Left lung (tissue), 10 donors: Measurements from ENCODE around the gene TPK1. TPM values are rescaled to one million over a fixed set of nuclear protein-coding genes. Genes with fewer than 3 reads are reported as not detected.

Experiments used
- ATAC-seq: fragments of 200-7000 bp; cut with Tn5 transposase; one replicate; pipeline ENCODE4 v1.9.1; 2020; ENCODE audit warnings: moderate library complexity
- DNase-seq, 4 donors: peaks; one replicate each; pipeline ENCODE4 v3.0.0-alpha.2; 2013 to 2020
- H3K27ac ChIP-seq, 2 donors: fragments of 200-600 bp; sonication (generic) in 1 of 2; one replicate each; pipeline versions ENCODE4 v1.5.0 to v1.8.0; 2020 to 2021
- H3K27me3 ChIP-seq, 2 donors: fragments of 200-600 bp; sonication (generic) in 1 of 2; one replicate each; pipeline versions ENCODE4 v1.5.0 to v1.8.0; 2020 to 2021
- H3K36me3 ChIP-seq, 2 donors: fragments of 200-600 bp; sonication (generic) in 1 of 2; one replicate each; pipeline versions ENCODE4 v1.5.0 to v1.8.0; 2020 to 2021
- H3K4me1 ChIP-seq, 2 donors: fragments of 200-600 bp; one replicate each; pipeline ENCODE4 v1.8.0; 2021
- H3K4me3 ChIP-seq, 2 donors: fragments of 200-600 bp; sonication (generic) in 1 of 2; one replicate each; pipeline versions ENCODE4 v1.5.0 to v1.8.0; 2020 to 2021; ENCODE audit warnings: mild to moderate bottlenecking in 1 of 2
- H3K9me3 ChIP-seq, 2 donors: fragments of 200-600 bp; sonication (generic) in 1 of 2; one replicate each; pipeline versions ENCODE4 v1.5.0 to v1.8.0; 2020 to 2021
- intact Hi-C, 2 donors: fragments of 100-400 bp; cut with DNase I; formaldehyde crosslinking; loops; one replicate each; pipeline versions ENCODE4 v1.11.2 to v1.14.2; 2022
- polyA plus RNA-seq, 6 donors: library from polyadenylated mRNA; unstranded; fragments of 120-200 nt; gene quantifications; one replicate each; pipeline ENCODE4 v1.2.1, GENCODE V29; 2013; ENCODE audit not compliant: insufficient read length in 6 of 6
- total RNA-seq, 2 donors: library from RNA; stranded (reverse); fragmentation: NEBNext Ultra II Directional; extraction: Animal tissue kit (Norgen Biotek cat#: 25700); gene quantifications; one replicate each; pipeline ENCODE4 v1.2.1, GENCODE V29; 2021
- TF ChIP-seq, protein P1 (sequence below), 2 donors: fragments of 200-600 bp; sonication (generic) in 1 of 2; IDR thresholded peaks; one replicate each; pipeline versions ENCODE4 v1.5.0 to v1.8.0; 2021; ENCODE audit warnings: antibody characterized with exemption in 2 of 2
- donor health status: DM: no; HTN: yes; CAD: no.
- donor health status: DM: no; HTN: no; CAD: no.

TPK1 gene
- total and polyA plus RNA-seq, 8 donors, result 4.1 to 15.5 (median 4.8) TPM

DNA sequence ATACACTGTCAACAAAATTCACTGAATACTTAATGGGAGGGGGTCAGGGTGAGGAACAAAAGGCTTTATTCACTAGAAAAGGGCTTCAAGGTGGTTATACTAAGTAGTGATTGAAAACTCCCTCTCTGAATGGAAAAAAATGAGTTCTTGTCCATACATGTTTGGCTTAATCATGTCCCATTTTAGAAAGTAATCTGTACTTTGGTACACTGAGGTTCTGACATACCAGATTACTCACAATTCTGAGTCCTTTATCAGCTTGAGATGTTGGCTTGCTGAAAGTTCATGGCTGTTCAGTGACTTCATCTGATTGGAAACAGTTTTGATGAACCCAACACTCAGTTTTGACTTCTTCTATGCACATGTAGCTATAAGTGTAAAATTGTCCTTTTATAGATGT, 419.5 kb downstream of the TPK1 start:
- Histone ChIP-seq H3K36me3 (no peaks in the 10 kb centered on the region), H3K27ac (no peak overlapping the region), H3K4me3 (no peak overlapping the region), H3K4me1 (no peaks in the 10 kb centered on the region), H3K9me3 (peaks cover 0 to 3% of the 10 kb centered on the region in 2 donors), H3K27me3 (peaks cover 0 to 5% of the 10 kb centered on the region in 2 donors)
- ATAC-seq, result no peak
- DNase-seq, result no peak
- TF ChIP-seq, protein P1, sequence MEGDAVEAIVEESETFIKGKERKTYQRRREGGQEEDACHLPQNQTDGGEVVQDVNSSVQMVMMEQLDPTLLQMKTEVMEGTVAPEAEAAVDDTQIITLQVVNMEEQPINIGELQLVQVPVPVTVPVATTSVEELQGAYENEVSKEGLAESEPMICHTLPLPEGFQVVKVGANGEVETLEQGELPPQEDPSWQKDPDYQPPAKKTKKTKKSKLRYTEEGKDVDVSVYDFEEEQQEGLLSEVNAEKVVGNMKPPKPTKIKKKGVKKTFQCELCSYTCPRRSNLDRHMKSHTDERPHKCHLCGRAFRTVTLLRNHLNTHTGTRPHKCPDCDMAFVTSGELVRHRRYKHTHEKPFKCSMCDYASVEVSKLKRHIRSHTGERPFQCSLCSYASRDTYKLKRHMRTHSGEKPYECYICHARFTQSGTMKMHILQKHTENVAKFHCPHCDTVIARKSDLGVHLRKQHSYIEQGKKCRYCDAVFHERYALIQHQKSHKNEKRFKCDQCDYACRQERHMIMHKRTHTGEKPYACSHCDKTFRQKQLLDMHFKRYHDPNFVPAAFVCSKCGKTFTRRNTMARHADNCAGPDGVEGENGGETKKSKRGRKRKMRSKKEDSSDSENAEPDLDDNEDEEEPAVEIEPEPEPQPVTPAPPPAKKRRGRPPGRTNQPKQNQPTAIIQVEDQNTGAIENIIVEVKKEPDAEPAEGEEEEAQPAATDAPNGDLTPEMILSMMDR (IDR thresholded peaks at IDR 0.05), result no peak
- intact Hi-C loops, result no loop called here

DNA sequence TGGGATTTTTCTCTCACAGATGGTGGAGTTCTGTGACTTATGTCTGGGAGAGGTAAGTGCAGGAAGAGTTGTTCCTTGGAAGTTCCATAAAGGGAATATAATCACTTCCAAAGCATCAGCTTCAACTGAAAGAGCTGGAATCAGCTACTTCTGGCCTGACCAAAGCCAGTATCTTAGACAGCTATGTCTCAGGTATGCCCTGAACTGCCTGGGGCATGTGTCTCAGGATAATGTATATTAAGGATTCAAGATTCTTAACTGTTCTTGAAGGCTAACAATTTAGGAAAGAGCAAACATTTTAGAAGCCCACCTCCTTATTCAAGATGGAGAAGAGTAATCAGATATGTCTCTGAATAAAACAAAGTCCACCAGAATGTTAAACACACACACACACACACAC, 420.0 kb downstream of the TPK1 start:
- no peak for ATAC-seq
- Histone ChIP-seq H3K27ac (no peak overlapping the region), H3K9me3 (peaks cover 0 to 3% of the 10 kb centered on the region in 2 donors), H3K27me3 (peaks cover 0 to 10% of the 10 kb centered on the region in 2 donors), H3K4me3 (no peak overlapping the region), H3K36me3 (no peaks in the 10 kb centered on the region), H3K4me1 (no peaks in the 10 kb centered on the region)
- intact Hi-C loops, result no loop called here
- DNase-seq, result no peak
- TF ChIP-seq, protein P1 (IDR thresholded peaks at IDR 0.05), result no peak

DNA sequence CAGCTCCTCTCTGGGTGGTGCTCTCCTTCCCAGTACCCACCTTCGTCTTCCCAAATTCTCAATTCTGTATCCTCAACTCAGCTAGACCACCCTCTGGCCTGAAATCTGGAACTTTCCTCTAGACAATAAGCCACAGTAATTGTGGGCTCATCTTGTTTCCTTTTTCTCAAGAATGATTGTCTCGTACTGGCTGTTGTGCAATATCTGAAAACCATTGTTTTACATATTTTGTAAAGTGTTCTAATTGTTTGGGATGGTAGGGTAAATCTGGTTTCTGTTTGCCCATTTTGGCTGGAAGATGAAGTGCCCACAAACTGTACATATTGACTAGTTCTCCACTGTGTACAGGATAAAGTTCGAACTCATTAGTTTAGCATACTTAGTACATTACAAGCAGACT, 421.0 kb downstream of the TPK1 start:
- Histone ChIP-seq H3K9me3 (peaks cover 0 to 3% of the 10 kb centered on the region in 2 donors), H3K4me3 (no peak overlapping the region), H3K27me3 (peaks cover 0 to 15% of the 10 kb centered on the region in 2 donors), H3K27ac (no peak overlapping the region), H3K4me1 (no peaks in the 10 kb centered on the region), H3K36me3 (no peaks in the 10 kb centered on the region)
- DNase-seq (no peak), ATAC-seq (no peak)
- intact Hi-C loops, result no loop called here
- TF ChIP-seq, protein P1 (IDR thresholded peaks at IDR 0.05), result no peak

DNA sequence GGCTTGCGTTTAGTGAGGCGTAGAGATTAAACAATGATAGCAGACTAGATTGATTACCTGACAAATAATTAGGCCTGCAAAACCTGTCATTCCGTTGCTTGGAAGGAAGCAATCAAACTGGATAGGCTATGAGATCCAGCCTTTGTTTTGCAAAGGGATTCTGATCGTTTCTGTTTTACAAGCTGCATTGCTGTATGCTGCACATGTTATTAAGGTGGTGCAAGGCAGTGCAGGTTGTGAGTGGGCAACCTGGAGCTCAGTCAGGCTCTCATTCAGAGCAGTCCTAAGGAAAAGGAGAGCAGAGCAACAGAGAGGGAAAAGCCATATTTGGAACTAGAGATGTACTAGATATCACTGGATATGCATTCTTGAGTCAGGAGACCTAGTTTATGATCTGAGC, 425.4 kb downstream of the TPK1 start:
- no peak for ATAC-seq
- Histone ChIP-seq H3K9me3 (no peaks in the 10 kb centered on the region), H3K4me3 (no peak overlapping the region), H3K36me3 (no peaks in the 10 kb centered on the region), H3K27ac (no peak overlapping the region), H3K27me3 (peaks cover 0 to 15% of the 10 kb centered on the region in 2 donors), H3K4me1 (no peaks in the 10 kb centered on the region)
- intact Hi-C loops, result no loop called here
- no peak for DNase-seq
- TF ChIP-seq, protein P1 (IDR thresholded peaks at IDR 0.05), result no peak

DNA sequence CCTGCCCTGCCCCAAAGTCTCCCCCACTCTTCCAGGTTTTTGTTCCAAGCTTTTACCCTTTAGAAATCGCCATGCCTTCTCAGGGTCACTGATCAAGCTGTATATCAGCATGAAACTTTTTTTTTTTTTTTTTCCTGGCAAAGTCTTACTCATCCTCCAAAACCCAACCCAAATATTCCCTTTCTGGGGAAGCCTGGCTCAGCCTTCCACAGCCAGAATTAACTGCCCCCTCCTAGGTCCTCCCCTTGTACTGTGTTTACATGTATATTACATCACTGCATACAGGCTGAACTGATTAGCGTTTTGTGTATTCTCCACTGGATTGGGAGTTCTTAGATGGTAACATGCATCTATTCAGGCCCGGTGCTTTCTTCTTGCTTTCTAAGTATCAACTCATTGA, 427.7 kb downstream of the TPK1 start:
- no peak for ATAC-seq
- H3K9me3 ChIP-seq, result no peaks in the 10 kb centered on the region

More for the DNA sequence above, 427.7 kb downstream of the TPK1 start:
- no peaks in the 10 kb centered on the region for H3K4me1 ChIP-seq
- H3K4me3 ChIP-seq, result no peak overlapping the region
- H3K36me3 ChIP-seq, result no peaks in the 10 kb centered on the region
- TF ChIP-seq, protein P1 (IDR thresholded peaks at IDR 0.05), result no peak
- no peak overlapping the region for H3K27ac ChIP-seq
- intact Hi-C loops, result no loop called here
- H3K27me3 ChIP-seq, result peaks cover 0 to 15% of the 10 kb centered on the region in 2 donors
- no peak for DNase-seq
